ENCODE measurements around the gene C10orf143. TPM values are rescaled to one million over a fixed set of nuclear protein-coding genes. Genes with fewer than 3 reads are reported as not detected.

Gene C10orf143
- total RNA-seq (ENCODE audit: low replicate concordance), result 0.49 and 2.0 TPM in 2 replicates

DNA sequence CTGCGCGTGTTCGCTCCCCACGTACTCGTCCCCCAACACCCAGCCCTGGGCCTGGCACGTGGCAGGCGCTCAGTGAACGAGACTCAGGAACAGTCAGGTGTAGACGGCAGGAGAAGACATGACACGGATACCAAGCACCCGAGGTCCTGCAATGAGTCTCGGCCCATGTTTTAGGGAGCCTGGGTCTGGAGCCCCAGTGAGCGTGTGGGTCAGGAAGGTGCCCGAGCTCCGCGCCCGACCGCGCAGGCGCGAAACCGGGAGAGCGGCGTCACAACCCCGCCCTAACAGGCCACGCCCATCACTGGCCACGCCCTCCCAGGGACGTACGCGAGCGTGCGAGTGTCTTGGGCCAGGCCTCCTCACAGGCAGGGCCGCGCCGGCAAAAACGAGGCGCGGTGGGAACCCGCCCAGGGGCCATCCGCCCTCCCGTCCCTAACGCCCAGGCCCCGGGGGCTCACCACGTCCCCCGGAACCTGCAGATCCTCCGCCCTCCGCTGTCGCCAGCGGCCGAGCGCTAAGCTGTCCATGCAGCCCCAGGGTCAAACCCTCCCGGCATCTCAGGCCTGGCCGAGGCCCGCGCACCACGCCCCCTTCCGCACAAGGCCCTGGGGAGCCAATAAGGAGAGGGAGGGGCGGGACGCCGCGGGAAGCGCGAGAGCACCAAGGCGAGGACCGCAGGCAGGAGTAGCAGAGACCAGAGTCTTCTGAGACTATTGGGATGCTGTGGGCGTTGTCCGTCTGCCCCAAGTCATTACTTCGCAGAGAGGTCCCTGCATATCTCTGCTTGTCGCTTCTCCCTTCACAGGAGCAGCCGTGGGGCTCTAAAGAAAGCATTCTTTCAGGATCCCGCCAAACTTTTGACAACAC lies at the start of gene C10orf143:
C10orf143 (minus strand) TSS at position 585 of the 867 bp plus-strand sequence; CDS start at position 527, 58 bp downstream.
- peak within 1 kb of the TSS; percentile 97 for H3K4me3 ChIP-seq (ENCODE audit: low read depth, low read length)
- TF ChIP-seq, protein P1, sequence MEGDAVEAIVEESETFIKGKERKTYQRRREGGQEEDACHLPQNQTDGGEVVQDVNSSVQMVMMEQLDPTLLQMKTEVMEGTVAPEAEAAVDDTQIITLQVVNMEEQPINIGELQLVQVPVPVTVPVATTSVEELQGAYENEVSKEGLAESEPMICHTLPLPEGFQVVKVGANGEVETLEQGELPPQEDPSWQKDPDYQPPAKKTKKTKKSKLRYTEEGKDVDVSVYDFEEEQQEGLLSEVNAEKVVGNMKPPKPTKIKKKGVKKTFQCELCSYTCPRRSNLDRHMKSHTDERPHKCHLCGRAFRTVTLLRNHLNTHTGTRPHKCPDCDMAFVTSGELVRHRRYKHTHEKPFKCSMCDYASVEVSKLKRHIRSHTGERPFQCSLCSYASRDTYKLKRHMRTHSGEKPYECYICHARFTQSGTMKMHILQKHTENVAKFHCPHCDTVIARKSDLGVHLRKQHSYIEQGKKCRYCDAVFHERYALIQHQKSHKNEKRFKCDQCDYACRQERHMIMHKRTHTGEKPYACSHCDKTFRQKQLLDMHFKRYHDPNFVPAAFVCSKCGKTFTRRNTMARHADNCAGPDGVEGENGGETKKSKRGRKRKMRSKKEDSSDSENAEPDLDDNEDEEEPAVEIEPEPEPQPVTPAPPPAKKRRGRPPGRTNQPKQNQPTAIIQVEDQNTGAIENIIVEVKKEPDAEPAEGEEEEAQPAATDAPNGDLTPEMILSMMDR (IDR thresholded peaks at IDR 0.05; ENCODE audit: insufficient read depth, low read length), result no peak
- peak; percentile 97 for DNase-seq (ENCODE audit: low read depth)

DNA sequence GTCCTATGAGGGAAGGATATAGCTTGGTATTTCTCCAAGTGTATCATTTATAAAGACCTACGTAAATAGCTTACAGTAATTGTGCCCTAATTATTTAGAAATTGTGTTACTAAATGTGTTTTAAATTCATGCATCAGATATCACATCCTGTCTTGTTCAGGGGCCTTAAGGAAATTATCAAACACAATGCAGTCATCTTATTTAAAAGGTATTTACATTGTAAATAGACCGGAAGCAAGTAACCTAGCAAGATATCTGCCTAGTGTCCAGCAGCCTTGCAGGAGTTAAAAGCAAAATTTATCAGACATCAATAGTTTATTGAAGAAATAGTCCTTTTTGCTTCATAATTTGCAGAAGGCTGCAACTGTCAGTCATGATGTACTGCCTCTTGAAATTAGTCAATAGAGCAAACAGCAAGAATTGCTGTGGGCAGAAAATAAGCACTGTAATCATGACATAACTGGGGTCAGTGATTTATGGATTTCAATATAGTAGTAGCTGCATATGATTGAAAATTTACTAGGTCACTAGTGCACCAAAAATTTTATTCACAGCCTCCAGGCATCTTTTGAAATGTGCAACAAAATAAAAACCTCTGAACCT lies 48.7 kb upstream of the C10orf143 start:
- DNase-seq (ENCODE audit: low read depth), result no peak
- H3K4me3 ChIP-seq (ENCODE audit: low read depth, low read length), result no peak overlapping the region
- TF ChIP-seq, protein P1 (IDR thresholded peaks at IDR 0.05; ENCODE audit: insufficient read depth, low read length), result no peak

DNA sequence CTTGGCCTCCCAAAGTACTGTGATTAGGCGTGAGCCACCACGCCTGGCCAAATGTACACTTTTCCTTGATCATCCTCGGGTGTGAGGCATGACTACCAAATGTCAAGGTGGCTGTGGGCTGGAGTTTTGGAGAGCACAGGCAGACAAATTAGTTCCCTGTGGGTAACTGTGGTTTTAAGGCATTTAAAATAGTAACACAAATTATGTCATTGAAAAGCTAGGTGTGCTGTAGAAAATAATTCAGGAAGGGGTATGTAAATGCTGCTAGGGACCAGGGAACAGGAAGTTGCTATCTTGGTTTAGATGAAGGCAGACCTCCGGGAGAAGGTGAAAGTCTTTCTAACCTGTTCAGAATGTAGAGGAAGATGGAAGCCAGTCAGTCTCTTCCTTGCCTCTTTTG lies 35.4 kb upstream of the C10orf143 start:
- no peak overlapping the region for H3K4me3 ChIP-seq (ENCODE audit: low read depth, low read length)
- no peak for DNase-seq (ENCODE audit: low read depth)
- TF ChIP-seq, protein P1 (IDR thresholded peaks at IDR 0.05; ENCODE audit: insufficient read depth, low read length), result no peak

DNA sequence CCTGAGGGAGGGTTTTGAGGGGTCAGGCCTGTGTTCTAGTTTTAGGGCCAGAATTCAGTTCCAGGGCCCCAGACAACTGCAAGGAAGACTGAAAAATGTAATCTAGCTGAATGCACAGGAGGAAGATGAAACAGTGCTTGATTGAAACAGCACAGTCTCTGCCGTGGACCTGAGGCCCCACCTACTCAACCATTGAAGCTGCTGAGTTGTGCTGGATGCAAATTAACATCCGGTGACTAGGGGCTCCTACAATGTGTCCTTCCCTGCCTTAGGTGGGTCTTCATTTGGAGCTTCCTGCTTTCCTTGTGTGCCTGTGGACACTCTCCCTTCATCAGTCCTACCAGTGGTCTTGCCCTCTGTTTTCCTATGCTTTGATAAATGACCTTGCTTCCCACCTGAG lies 31.2 kb upstream of the C10orf143 start:
- H3K4me3 ChIP-seq (ENCODE audit: low read depth, low read length), result no peak overlapping the region
- TF ChIP-seq, protein P1 (IDR thresholded peaks at IDR 0.05; ENCODE audit: insufficient read depth, low read length), result no peak
- no peak for DNase-seq (ENCODE audit: low read depth)

DNA sequence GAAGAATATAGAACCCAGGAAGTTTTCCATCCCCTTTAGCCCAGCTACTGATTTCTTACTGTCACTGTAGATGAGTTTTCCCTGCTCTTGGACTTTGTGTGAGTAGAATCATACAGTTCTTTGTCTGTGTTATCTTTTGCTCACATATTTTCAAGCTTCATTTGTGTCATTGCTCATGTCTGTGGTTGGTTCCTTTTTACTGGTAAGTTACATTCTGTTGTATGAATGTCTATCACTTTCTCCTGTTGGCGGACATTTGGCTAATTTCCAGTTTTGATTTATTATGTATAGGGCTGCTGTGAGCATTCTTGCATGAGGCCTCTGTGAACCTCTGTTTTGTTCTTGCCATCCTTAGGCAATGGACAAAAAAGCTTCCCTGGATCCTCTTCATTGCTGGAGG lies 30.8 kb upstream of the C10orf143 start:
- DNase-seq (ENCODE audit: low read depth), result peak; percentile 36
- TF ChIP-seq, protein P1 (IDR thresholded peaks at IDR 0.05; ENCODE audit: insufficient read depth, low read length), result no peak
- H3K4me3 ChIP-seq (ENCODE audit: low read depth, low read length), result no peak overlapping the region

DNA sequence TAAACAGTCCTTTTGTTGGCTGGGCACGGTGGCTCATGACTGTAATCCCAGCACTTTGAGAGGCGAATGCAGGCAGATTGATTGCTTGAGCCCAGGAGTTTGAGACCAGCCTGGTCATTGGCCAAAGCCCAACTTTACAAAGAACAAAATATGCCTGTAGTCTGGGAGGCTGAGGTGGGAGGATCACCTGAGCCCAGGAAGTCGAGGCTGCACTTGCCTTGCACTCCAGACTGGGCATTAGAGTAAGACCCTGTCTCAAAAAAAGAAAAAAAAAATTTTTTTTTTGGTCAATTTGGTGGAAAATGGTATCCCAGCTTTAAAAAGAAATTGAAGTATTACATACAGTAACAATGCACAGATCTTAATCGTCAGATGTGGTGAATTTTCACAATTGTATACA lies 30.4 kb upstream of the C10orf143 start:
- TF ChIP-seq, protein P1 (IDR thresholded peaks at IDR 0.05; ENCODE audit: insufficient read depth, low read length), result no peak
- no peak for DNase-seq (ENCODE audit: low read depth)
- no peak overlapping the region for H3K4me3 ChIP-seq (ENCODE audit: low read depth, low read length)

All from fibroblast of the aortic adventitia (primary cell).